ENCODE measurements around the gene FITM1. TPM values are rescaled to one million over a fixed set of nuclear protein-coding genes. Genes with fewer than 3 reads are reported as not detected.
A peak's percentile ranks its signal among the peaks of the same experiment; 100 is the strongest.

The FITM1 gene
- total RNA-seq, 1 experiment from 2014 or later = 0.46 TPM

DNA sequence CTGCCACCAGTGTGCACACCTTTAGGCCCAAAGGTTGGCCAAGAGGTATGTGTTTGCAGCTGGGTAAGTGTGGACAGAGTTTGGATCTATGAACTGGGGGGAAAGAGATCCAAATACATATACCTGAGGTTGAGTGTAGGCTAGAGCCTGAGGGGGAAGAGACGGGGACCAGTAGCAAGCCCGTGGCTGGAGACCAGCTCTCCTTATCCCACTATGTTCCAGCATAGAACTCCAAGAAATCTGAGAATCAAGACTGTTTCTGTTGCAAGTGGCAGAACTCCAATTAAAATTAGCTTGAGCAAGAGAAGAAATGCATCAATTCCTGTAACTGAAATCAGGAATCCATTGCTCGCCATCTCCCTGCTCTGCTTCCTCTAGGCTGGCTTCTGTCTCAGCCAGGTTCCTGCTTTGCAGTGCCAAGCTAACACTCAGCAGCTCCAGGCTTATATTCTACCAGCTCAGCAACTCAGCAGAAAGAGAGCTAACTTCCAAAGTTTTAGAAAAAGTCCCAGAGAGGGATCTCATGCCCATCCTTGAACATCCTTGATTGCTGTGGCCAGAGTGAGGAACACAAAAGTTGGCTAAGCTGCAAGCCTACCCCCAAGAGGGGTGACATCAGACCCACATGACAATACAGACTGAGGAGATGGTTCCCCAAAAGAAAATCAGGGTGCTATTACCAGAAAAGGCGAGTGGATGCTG lies 37.8 kb upstream of the FITM1 start:
- BruUV-seq (replicated peaks) = TSS peak; percentile 66
- in situ Hi-C loops (cut with HindIII; ENCODE audit: low pct_unique_long_range_greater_than_20kb, low sequenced_read_pairs) = no loop called here

DNA sequence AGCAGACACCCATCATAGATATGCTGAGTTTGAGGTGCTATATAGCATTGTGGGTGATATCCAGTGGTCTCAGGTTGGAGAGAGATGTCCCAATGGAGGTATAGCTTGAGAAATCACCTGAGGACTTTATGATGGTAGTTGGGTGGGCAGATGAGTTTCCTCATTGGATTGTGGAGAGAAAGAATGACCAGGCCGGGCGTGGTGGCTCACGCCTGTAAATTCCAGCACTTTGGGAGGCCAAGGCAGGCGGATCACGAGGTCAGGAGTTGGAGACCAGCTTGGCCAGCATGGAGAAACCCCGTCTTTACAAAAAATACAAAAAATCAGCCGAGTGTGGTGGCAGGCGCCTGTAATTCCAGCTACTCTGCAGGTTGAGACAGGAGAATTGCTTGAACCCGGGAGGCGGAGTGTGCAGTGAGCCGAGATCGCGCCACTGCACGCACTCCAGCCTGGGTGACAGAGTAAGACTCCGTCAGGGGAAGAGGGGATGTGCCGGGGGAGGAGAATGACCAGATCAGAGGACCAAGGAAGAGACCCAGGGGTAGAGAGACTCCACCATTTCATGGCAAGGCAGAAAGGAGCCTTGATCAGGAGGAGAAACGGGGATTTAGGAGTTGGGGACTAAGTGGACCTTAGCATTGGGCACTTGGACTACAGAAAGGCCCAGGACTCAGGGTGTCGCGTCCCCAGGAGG lies 37.1 kb upstream of the FITM1 start:
- Histone ChIP-seq H3K4me1 (ENCODE audit: control insufficient read depth, insufficient read depth, low read length) (peaks cover 5% of the 10 kb centered on the region; the same call in 1 of the 2 replicates), H3K36me3 (ENCODE audit: control insufficient read depth, insufficient read depth, low read length) (no peaks in the 10 kb centered on the region; the same call in 1 of the 2 replicates), H3K27me3 (ENCODE audit: control insufficient read depth, insufficient read depth, low read length) (no peaks in the 10 kb centered on the region), H3K27ac (ENCODE audit: low read length) (peak overlapping the region; percentile 84; the same call in 1 of the 2 replicates), H3K9me3 (ENCODE audit: control insufficient read depth, insufficient read depth, low read depth, low read length) (no peaks in the 10 kb centered on the region), H3K4me3 (ENCODE audit: low read depth in 2 of 2, low read length in 2 of 2) (peak overlapping the region in 1 of 2 experiments; percentile 84; a peak in 1 of 4 replicates)
- ATAC-seq (no peak), DNase-seq (ENCODE audit: low read depth, low spot score) (no peak)
- intact Hi-C loops (cut with micrococcal nuclease; ENCODE audit: unreplicated experiment) = no loop called here
- POLR2A ChIA-PET = interaction anchor here (0.6 kb wide), 1 partner anchor 231 kb away, joined by 7 read pairs; no protein-coding TSS in a partner anchor
- no TSS peak for BruUV-seq (replicated peaks)
- CTCF ChIA-PET = interaction anchor here (0.5 to 4.0 kb wide), 4 partner anchors 15 to 793 kb away, joined by 3 to 50 read pairs (median 4); no protein-coding TSS in a partner anchor
- in situ Hi-C loops (cut with HindIII; ENCODE audit: low pct_unique_long_range_greater_than_20kb, low sequenced_read_pairs) = no loop called here
- TF ChIP-seq SIN3A (IDR thresholded peaks at IDR 0.05; ENCODE audit: borderline replicate concordance, insufficient read depth, low read depth, low read length) (no peak), TCF7L2 (IDR thresholded peaks at IDR 0.05; ENCODE audit: low read depth, low read length) (no peak), POLR2AphosphoS5 (IDR thresholded peaks at IDR 0.05; ENCODE audit: low read depth, low read length) (no peak; the same call in 1 of the 2 replicates)
- TF ChIP-seq, protein P1, sequence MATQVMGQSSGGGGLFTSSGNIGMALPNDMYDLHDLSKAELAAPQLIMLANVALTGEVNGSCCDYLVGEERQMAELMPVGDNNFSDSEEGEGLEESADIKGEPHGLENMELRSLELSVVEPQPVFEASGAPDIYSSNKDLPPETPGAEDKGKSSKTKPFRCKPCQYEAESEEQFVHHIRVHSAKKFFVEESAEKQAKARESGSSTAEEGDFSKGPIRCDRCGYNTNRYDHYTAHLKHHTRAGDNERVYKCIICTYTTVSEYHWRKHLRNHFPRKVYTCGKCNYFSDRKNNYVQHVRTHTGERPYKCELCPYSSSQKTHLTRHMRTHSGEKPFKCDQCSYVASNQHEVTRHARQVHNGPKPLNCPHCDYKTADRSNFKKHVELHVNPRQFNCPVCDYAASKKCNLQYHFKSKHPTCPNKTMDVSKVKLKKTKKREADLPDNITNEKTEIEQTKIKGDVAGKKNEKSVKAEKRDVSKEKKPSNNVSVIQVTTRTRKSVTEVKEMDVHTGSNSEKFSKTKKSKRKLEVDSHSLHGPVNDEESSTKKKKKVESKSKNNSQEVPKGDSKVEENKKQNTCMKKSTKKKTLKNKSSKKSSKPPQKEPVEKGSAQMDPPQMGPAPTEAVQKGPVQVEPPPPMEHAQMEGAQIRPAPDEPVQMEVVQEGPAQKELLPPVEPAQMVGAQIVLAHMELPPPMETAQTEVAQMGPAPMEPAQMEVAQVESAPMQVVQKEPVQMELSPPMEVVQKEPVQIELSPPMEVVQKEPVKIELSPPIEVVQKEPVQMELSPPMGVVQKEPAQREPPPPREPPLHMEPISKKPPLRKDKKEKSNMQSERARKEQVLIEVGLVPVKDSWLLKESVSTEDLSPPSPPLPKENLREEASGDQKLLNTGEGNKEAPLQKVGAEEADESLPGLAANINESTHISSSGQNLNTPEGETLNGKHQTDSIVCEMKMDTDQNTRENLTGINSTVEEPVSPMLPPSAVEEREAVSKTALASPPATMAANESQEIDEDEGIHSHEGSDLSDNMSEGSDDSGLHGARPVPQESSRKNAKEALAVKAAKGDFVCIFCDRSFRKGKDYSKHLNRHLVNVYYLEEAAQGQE (IDR thresholded peaks at IDR 0.05; ENCODE audit: insufficient read depth in 1 of 2, low read depth in 2 of 2, low read length in 1 of 2) = no peak
- TF ChIP-seq, protein P2, sequence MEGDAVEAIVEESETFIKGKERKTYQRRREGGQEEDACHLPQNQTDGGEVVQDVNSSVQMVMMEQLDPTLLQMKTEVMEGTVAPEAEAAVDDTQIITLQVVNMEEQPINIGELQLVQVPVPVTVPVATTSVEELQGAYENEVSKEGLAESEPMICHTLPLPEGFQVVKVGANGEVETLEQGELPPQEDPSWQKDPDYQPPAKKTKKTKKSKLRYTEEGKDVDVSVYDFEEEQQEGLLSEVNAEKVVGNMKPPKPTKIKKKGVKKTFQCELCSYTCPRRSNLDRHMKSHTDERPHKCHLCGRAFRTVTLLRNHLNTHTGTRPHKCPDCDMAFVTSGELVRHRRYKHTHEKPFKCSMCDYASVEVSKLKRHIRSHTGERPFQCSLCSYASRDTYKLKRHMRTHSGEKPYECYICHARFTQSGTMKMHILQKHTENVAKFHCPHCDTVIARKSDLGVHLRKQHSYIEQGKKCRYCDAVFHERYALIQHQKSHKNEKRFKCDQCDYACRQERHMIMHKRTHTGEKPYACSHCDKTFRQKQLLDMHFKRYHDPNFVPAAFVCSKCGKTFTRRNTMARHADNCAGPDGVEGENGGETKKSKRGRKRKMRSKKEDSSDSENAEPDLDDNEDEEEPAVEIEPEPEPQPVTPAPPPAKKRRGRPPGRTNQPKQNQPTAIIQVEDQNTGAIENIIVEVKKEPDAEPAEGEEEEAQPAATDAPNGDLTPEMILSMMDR (IDR thresholded peaks at IDR 0.05) = no peak

More for the DNA sequence above, 37.8 kb upstream of the FITM1 start:
- ChIA-PET POLR2A (no interaction called here), CTCF (interaction anchor here (0.5 to 4.0 kb wide), 2 partner anchors 35 to 84 kb away, joined by 3 to 50 read pairs; no protein-coding TSS in a partner anchor)
- no peaks in the 10 kb centered on the region; the same call in 1 of the 2 replicates for H3K36me3 ChIP-seq (ENCODE audit: control insufficient read depth, insufficient read depth, low read length)
- H3K4me1 ChIP-seq (ENCODE audit: control insufficient read depth, insufficient read depth, low read length) = peaks cover 5% of the 10 kb centered on the region; the same call in 1 of the 2 replicates
- H3K27me3 ChIP-seq (ENCODE audit: control insufficient read depth, insufficient read depth, low read length) = no peaks in the 10 kb centered on the region
- no peak for ATAC-seq
- no peak overlapping the region for H3K4me3 ChIP-seq (ENCODE audit: low read depth in 2 of 2, low read length in 2 of 2)
- no peak for DNase-seq (ENCODE audit: low read depth, low spot score)
- intact Hi-C loops (cut with micrococcal nuclease; ENCODE audit: unreplicated experiment) = no loop called here
- TF ChIP-seq, protein P1 (IDR thresholded peaks at IDR 0.05; ENCODE audit: insufficient read depth in 1 of 2, low read depth in 2 of 2, low read length in 1 of 2) = no peak
- TF ChIP-seq TCF7L2 (IDR thresholded peaks at IDR 0.05; ENCODE audit: low read depth, low read length) (no peak), POLR2AphosphoS5 (IDR thresholded peaks at IDR 0.05; ENCODE audit: low read depth, low read length) (no peak), SIN3A (IDR thresholded peaks at IDR 0.05; ENCODE audit: borderline replicate concordance, insufficient read depth, low read depth, low read length) (no peak)
- TF ChIP-seq, protein P2 (IDR thresholded peaks at IDR 0.05) = no peak
- H3K27ac ChIP-seq (ENCODE audit: low read length) = peak overlapping the region; percentile 84; the same call in 1 of the 2 replicates
- no peaks in the 10 kb centered on the region for H3K9me3 ChIP-seq (ENCODE audit: control insufficient read depth, insufficient read depth, low read depth, low read length)

Measured in Panc1 (cell line).